ENCODE data around the gene RRAGC.
"Not testable (repeated sequence)": the region's sequence is repeated elsewhere in the genome, so short reads cannot be mapped to it uniquely, and the experiment has no call there.

Gene RRAGC

GRCh38 chr1:38858833-38859560 is 575 bp downstream of the RRAGC start:
- DNase-seq, result peak; percentile 100

- DNase-seq, result no peak
These were observed 6.8 kb downstream of the RRAGC start for GRCh38 chr1:38852780-38853179.

- DNase-seq, result no peak
These were observed 11.5 kb downstream of the RRAGC start for GRCh38 chr1:38848071-38848470.

DNA sequence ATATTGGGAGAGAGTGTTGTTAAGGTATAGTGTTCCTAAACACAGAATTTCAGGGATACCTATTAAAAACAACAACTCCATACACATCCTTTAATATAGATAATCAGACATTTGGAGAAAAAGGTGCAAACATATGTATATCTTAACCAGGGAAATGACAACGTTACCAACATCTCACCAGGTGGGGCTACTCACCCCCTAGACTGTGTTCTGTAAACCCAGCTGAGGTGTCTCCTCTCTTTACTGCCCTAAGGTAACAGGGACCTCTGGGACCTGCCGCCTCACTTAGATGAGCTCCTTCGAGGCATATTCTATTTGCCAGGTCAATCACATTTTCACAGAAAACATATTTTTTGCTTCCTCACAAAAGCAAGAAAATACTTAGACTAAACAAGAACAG is 13.4 kb downstream of the RRAGC start:
- DNase-seq, result no peak

DNA sequence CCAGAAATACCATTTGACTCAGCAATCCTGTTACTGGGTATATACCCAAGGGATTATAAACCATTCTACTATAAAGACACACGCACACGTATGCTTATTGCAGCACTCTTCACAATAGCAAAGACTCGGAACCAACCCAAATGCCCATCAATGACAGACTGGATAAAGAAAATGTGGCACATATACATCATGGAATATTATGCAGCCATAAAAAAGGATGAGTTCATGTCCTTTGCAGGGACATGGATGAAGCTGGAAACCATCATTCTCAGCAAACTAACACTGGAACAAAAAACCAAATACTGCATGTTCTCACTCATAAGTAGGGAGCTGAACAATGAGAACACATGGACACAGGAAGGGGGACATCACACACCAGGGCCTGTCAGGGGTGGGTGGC is 14.5 kb downstream of the RRAGC start:
- not testable (repeated sequence) for DNase-seq

DNA sequence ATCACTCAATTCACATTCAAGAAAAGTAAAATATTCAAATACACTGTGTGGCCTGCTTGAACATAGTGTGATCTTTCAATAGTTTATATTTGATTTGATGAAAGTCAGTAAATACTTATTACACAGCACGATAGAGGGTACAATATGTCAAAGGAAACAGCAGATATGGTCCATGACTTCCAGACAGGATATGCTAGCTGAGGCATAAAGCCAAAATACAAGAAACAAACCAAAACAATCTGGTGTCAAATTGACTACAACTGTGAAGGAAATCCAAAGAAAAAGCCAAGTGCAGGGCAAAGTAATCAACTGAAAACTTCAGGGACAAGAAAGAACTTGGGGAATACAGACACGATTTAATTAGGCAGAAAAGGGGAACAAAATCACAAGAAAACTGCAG is 19.3 kb downstream of the RRAGC start:
- DNase-seq, result no peak

DNA sequence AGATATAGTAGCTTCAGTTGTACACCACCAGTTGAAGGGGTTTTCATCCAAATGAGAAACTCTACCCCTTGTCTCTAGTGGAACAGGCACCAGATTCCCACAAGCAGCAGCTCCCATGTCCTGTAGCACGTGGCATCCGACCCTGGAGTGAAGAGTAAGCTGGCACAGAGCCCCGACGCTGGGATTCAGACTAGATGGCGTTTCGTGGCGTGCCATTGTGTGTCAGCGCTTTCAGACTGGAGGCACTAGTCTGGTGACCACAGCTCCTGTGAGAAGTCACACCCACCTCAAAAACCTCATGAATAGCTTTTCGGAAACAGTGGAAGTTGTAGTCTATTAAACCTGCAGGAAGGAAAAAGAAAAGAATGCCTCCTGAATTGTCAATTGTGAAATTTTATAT is 20.2 kb downstream of the RRAGC start:
- DNase-seq, result no peak

DNA sequence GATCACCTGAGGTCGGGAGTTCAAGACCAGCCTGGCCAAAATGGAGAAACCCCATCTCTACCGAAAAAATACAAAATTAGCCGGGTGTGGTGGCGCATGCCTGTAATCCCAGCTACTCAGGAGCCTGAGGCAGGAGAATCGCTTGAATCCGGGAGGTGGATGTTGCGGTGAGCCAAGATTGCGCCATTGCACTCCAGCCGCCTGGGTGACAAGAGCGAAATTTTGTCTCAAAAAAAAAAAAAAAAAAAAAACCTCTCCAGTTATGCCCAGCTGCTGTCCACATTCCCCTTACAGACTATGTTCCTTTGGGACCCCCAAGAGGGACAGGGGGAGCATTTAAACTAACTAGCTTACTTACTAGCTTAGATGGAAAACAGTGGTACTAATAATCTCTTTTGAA is 23.3 kb downstream of the RRAGC start:
- DNase-seq, result not testable (repeated sequence)

- peak; percentile 100 for DNase-seq
These were observed 24.4 kb downstream of the RRAGC start for GRCh38 chr1:38834937-38835827.

DNA sequence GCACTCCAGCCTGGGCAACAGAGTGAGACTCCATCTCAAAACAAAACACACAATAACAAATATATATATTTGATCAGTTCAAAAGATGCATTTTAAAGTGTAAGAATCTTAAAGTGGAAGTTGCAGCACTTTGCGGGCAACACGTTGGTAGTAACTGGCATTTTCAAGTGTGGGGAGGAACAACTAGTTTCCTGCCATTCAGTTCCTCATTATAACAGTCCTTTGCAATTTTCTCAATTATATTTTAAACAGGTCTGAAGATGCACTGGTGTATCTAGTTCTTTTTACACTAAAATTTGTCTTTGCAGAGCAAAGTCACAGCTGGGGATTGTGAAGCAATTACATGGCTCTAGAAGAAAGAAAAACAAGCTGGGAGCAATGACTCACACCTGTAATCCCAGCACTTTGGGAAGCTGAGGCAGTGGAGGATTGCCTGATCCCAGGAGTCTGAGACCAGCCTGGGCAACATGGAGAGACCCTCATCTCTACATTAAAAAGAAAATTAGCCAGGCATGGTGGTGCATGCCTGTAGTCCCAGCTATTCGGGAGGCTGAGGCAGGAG is 25.3 kb downstream of the RRAGC start:
- DNase-seq, result no peak

DNA sequence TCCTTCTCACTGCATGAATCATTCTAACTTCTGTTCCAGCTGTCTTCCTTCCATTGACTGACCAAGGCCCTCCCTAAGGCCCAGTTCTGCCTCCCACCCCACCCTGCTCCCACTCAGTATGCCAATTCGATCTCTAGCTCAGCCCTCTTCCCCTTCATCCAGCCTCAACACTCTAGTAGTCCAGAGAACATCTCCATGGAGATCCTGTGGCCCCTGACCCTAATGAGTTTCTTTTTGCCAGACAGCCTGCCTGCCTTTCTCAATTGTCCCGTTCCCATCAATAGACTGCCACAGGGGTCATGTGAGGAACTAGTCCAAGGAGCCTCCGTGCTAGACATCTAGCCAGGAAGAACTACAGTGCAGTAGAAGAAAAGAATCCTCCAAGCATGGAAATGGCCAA is 26.4 kb downstream of the RRAGC start:
- DNase-seq, result no peak

- no peak for DNase-seq
These were observed 27.2 kb downstream of the RRAGC start for GRCh38 chr1:38832370-38832734.

DNA sequence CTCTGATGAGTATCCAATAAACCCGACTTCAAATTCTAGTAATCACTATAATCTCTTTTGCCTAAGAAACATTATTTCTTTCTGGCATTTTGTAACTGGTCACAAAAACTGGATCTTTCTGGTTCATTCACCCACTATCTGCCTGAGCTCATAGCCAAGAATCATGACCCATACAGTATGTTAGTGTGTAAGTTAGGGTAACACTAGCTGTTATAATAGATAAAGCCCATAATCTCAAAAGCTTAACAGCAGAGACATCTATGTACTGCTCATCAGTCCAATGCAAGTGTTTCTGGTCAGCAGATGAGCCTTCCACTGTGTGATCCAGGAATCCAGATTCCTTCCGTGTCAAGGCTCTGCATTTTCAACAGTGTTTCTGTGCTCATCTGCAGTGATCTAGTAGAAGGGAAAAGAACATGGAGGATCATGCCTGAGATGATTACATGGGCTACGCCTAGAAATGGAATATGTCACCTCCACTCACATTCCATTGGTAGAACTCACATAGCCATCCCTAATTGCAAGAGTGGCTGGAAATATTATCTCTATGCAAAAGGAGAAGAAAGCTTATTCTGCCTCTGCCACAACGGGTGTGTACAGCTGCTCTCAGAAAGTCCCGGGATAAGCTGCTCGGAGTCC is 27.7 kb downstream of the RRAGC start:
- DNase-seq, result no peak

DNA sequence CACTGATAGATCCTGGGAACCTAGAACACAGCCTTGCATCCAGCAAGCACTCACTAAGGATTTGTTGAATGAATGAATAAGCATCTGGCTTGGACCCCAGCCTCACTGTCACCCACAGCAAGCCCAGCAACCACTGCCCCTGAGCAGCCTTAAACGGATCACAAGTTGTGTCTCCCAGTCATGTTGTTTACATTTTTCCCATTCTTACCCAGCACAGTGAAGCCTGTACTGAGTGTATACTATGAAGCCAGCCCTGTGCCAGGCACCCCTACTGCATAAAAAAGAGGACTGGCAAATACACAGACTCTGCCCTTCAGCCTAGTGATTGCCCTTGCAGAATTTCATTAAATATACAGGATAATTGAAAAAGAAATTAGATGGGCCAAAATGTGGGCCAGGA is 30.2 kb downstream of the RRAGC start:
- DNase-seq, result no peak

DNA sequence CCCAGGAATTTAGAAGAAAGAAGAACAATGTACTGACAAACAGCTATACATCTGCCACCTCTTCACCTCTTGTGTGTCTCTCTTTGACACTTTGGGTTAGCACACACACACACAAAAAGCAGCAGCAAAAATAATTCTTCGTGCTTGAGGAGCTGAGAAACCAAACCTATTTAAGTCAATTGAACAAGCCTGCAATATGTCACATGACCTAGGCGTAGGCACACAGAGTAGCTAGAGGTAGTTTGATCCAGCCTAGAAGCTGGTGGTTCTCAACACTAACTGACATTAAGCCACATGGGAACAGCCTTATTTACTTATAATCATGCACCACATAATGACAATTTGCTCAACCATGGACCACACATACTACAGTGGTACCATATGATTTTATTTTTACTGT is 32.3 kb downstream of the RRAGC start:
- no peak for DNase-seq

GRCh38 chr1:38826886-38827285 is 32.7 kb downstream of the RRAGC start:
- no peak for DNase-seq

GRCh38 chr1:38826262-38826661 is 33.3 kb downstream of the RRAGC start:
- peak; percentile 80 for DNase-seq

DNA sequence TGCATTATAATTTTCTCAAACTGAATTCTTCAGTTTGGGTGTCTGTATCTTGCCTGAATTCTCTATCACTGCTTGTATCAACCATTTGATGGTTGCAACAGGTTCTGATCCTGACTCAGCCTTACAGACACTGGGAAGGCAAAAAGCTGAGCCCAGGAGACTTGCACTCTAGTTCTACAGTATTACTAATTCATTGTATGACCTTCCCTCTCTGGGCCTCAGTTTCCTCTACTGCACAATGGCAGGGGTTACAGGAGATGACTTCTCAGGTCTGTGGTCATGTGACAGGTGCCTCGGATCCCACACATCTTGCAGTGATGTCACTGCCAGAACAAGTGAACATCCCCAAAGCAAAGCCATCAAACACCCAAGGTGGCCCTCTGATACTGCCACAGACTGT is 38.7 kb downstream of the RRAGC start:
- no peak for DNase-seq

DNA sequence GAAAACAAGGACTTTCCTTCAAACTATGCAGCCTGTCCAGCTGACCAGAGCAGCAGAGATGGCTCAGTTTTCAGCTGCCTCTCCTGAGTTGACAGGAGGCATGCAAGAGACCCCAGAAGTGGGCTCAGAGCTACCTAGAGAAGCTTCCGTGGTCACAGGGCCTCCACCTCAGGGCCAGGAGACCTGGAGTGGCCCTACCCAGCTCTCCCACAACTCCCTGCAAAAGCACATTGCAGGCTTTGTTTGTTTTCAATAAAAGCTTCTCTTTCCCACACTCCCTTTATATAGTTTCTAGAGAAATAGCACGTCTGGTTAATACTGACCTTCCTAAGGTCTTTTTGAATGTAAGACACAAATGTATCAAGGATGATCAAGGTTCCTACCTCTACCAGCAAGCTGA is 40.1 kb downstream of the RRAGC start:
- DNase-seq, result no peak

- no peak for DNase-seq
These were observed 40.5 kb downstream of the RRAGC start for GRCh38 chr1:38819040-38819439.

- peak; percentile 86 for DNase-seq
These were observed 41.2 kb downstream of the RRAGC start for GRCh38 chr1:38818175-38818976.

GRCh38 chr1:38817267-38818174 is 42.1 kb downstream of the RRAGC start:
- DNase-seq, result no peak
